Stimulated activated effector memory CD8-positive, alpha-beta T cell treated with anti-CD3 and anti-CD28 coated beads, Interleukin-12 subunit alpha, Interleukin-12 subunit beta, amount 100 ng/mL, for 72 hours (primary cell): ENCODE measurements around the gene STUM.
"Not testable (repeated sequence)": the region's sequence is repeated elsewhere in the genome, so short reads cannot be mapped to it uniquely, and the experiment has no call there.

Experiments used
- ATAC-seq: fragments of 150-1000 bp; cut with Tn5 transposase; 2 replicates; pipeline ENCODE4 v1.10.0; 2021
- DNase-seq, 2 donors: peaks; one replicate each; pipeline ENCODE4 v3.0.0; 2021 to 2022; ENCODE audit warnings: low spot score in 2 of 2
- H3K27ac Mint-ChIP-seq: one replicate; pipeline ENCODE4 v1.8.0; 2022; ENCODE audit warnings: mild to moderate bottlenecking, mixed read lengths
- H3K36me3 Mint-ChIP-seq: one replicate; pipeline ENCODE4 v1.8.0; 2022; ENCODE audit warnings: mild to moderate bottlenecking, mixed read lengths
- H3K4me1 Mint-ChIP-seq: one replicate; pipeline ENCODE4 v1.8.0; 2022; ENCODE audit warnings: mixed read lengths
- H3K4me3 Mint-ChIP-seq: one replicate; pipeline ENCODE4 v1.8.0; 2022; ENCODE audit warnings: mild to moderate bottlenecking, mixed read lengths
- H3K9me3 Mint-ChIP-seq: one replicate; pipeline ENCODE4 v1.8.0; 2022; ENCODE audit warnings: mixed read lengths

The STUM gene, protein sequence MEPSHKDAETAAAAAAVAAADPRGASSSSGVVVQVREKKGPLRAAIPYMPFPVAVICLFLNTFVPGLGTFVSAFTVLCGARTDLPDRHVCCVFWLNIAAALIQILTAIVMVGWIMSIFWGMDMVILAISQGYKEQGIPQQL

GRCh38 chr1:226548256-226549093 is at the start of gene STUM:
TSS of gene STUM (plus strand) at chr1:226548764. CDS start at chr1:226548905, 141 bp downstream.
- Mint-ChIP-seq H3K4me1 (peaks cover 14% of the 10 kb centered on the region), H3K9me3 (no peaks in the 10 kb centered on the region), H3K36me3 (no peaks in the 10 kb centered on the region), H3K4me3 (peak within 1 kb of the TSS; percentile 65), H3K27ac (no peak within 1 kb of the TSS)
- peak; percentile 66 for ATAC-seq
- peak in 1 of 2 donors; percentile 56 for DNase-seq

GRCh38 chr1:226499699-226500098 is 48.9 kb upstream of the STUM start:
- not testable (repeated sequence) for H3K4me1 Mint-ChIP-seq, DNase-seq, H3K36me3 Mint-ChIP-seq, H3K9me3 Mint-ChIP-seq, ATAC-seq, H3K27ac Mint-ChIP-seq, H3K4me3 Mint-ChIP-seq

- Mint-ChIP-seq H3K36me3 (no peaks in the 10 kb centered on the region), H3K9me3 (no peaks in the 10 kb centered on the region), H3K4me1 (no peaks in the 10 kb centered on the region), H3K27ac (no peak overlapping the region), H3K4me3 (no peak overlapping the region)
- DNase-seq (no peak), ATAC-seq (no peak)
Observed at GRCh38 chr1:226506021-226506420, 42.5 kb upstream of the STUM start.

DNA sequence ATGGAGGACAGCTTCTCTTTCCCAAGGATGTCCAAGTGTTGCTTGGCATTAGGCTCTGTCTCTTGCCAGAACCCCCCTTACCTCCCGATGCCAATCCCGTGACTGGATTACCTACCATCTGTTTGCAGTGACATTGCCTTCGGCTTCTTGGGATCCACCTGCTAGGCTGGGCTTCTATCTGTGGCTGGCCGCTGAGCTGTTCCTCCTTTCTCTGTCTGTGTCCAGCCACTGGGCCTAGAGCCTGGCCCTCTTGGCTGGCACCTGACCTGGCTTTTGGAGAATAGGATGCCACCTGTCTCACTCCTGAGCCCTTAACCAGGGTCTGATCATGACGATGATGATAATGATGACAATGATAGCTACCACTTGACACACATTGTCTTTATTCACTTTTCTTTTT is 41.6 kb upstream of the STUM start:
- H3K9me3 Mint-ChIP-seq = no peaks in the 10 kb centered on the region
- H3K27ac Mint-ChIP-seq = no peak overlapping the region
- H3K36me3 Mint-ChIP-seq = no peaks in the 10 kb centered on the region
- no peak overlapping the region for H3K4me3 Mint-ChIP-seq
- DNase-seq (no peak), ATAC-seq (no peak)
- H3K4me1 Mint-ChIP-seq = no peaks in the 10 kb centered on the region

GRCh38 chr1:226510453-226510852 is 38.1 kb upstream of the STUM start:
- Mint-ChIP-seq H3K4me3 (no peak overlapping the region), H3K27ac (no peak overlapping the region), H3K4me1 (no peaks in the 10 kb centered on the region), H3K36me3 (no peaks in the 10 kb centered on the region), H3K9me3 (no peaks in the 10 kb centered on the region)
- ATAC-seq (no peak), DNase-seq (no peak)

DNA sequence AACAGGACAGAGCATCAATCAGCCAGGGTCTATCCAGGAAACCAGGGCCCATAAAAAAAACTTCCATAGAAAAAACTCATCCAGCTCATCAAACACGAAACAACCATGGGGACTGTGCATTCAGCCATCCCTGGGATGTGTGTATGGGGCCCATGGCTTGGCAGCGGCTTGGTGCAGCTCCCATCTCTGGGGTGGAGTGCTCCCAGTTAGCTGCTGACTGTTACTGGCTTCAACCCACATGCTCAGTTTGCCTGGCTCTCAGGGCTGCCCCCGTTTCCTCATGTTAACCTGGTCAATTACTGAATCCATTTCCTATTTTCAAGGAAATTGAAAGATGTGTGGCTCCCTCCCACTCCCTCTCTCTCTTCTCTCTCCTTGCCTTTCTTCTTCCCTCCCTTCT is 37.3 kb upstream of the STUM start:
- Mint-ChIP-seq H3K4me1 (no peaks in the 10 kb centered on the region), H3K27ac (no peak overlapping the region), H3K36me3 (no peaks in the 10 kb centered on the region), H3K9me3 (no peaks in the 10 kb centered on the region), H3K4me3 (no peak overlapping the region)
- DNase-seq (no peak), ATAC-seq (no peak)

- H3K4me3 Mint-ChIP-seq = no peak overlapping the region
- ATAC-seq (no peak), DNase-seq (no peak)
- H3K9me3 Mint-ChIP-seq = no peaks in the 10 kb centered on the region
- no peaks in the 10 kb centered on the region for H3K4me1 Mint-ChIP-seq
- H3K27ac Mint-ChIP-seq = no peak overlapping the region
- H3K36me3 Mint-ChIP-seq = no peaks in the 10 kb centered on the region
Observed at GRCh38 chr1:226512076-226512728, 36.4 kb upstream of the STUM start.

GRCh38 chr1:226518375-226518774 is 30.2 kb upstream of the STUM start:
- Mint-ChIP-seq H3K36me3 (no peaks in the 10 kb centered on the region), H3K4me3 (no peak overlapping the region), H3K9me3 (no peaks in the 10 kb centered on the region), H3K4me1 (no peaks in the 10 kb centered on the region), H3K27ac (no peak overlapping the region)
- ATAC-seq (no peak), DNase-seq (no peak)

DNA sequence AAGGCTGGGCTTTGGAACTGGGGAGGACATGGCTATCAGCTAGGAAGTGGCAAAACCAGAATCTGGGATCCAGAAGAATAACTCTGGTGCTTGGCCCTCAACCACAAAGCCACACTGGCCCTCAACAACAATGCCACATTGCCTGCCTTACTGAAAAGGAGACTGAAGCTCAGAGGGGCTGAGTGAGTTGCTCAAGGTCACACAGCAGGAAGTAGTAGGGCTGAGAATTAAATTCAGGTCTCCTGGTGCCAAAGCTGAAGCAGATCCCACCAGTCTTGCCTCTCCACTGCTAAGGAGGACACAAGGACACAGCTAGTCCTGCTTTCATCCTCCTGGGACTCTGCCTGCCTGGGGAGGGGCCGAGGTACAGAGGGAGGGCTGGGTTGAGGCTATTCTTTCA is 29.4 kb upstream of the STUM start:
- DNase-seq (no peak), ATAC-seq (no peak)
- no peaks in the 10 kb centered on the region for H3K36me3 Mint-ChIP-seq
- H3K9me3 Mint-ChIP-seq = no peaks in the 10 kb centered on the region
- no peaks in the 10 kb centered on the region for H3K4me1 Mint-ChIP-seq
- H3K27ac Mint-ChIP-seq = no peak overlapping the region
- no peak overlapping the region for H3K4me3 Mint-ChIP-seq

- Mint-ChIP-seq H3K36me3 (no peaks in the 10 kb centered on the region), H3K9me3 (no peaks in the 10 kb centered on the region), H3K4me1 (no peaks in the 10 kb centered on the region), H3K4me3 (no peak overlapping the region), H3K27ac (no peak overlapping the region)
- no peak for ATAC-seq
- no peak for DNase-seq
Observed at GRCh38 chr1:226519716-226520598, 28.6 kb upstream of the STUM start.

DNA sequence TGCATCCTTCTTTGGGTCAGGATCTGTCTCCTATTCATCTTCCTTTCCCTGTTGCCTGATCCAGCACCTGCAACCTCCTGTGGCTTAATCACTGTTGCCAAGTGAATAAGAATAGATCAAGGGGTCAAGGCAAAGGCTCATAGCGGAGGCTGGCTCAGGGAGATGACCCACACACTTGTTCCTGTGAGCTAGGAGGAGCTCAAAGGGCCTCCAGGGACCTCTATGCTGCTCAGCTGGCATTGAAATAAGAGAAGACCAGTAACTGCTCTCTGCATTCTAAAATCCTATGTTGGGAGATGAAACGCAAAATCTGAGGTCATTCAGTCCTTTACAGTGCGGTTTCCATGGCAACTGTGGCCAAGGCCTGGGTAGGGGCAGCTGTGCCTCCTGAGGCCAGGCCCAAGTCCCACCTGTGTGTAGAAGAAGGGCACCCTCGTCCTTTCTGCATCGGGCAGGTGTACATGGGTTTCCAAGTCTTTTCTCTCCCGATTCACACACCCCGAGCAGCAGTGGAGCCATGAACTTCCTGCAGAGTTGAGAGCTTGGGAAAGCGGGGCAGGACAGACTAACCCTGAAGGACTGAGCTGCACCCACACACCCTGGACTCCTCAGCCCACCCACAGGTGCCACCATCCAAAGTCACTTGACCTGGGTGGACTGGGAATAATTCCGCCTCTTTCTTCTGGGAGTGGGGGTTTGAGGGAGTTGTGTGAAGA is 27.8 kb upstream of the STUM start:
- no peaks in the 10 kb centered on the region for H3K9me3 Mint-ChIP-seq
- H3K36me3 Mint-ChIP-seq = no peaks in the 10 kb centered on the region
- no peak overlapping the region for H3K27ac Mint-ChIP-seq
- no peak overlapping the region for H3K4me3 Mint-ChIP-seq
- DNase-seq (no peak), ATAC-seq (no peak)
- no peaks in the 10 kb centered on the region for H3K4me1 Mint-ChIP-seq

GRCh38 chr1:226523646-226524406 is 24.7 kb upstream of the STUM start:
- no peaks in the 10 kb centered on the region for H3K4me1 Mint-ChIP-seq
- no peak overlapping the region for H3K27ac Mint-ChIP-seq

DNA sequence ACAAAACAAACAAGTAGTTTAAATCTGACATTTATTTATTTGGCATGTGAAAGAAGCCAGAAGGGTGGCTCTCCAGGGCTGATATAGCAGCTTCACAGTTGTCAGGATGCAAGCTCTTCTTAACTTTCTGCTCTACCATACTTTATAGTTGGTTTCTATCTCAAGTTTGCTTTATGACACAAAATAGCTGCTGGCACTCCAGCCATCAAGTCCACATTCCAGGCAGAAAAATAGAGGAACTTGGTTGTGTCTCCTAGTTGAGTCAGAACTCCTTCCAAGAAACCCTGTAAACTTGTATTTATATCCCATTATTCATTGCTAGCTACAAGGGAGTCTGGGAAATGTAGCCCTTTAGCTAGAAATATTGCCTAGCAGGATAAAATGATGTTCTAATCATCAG is 24.0 kb upstream of the STUM start:
- no peaks in the 10 kb centered on the region for H3K36me3 Mint-ChIP-seq

More at GRCh38 chr1:226523646-226524406, 24.7 kb upstream of the STUM start:
- DNase-seq (no peak), ATAC-seq (no peak)
- no peaks in the 10 kb centered on the region for H3K36me3 Mint-ChIP-seq
- H3K4me3 Mint-ChIP-seq = no peak overlapping the region
- H3K9me3 Mint-ChIP-seq = no peaks in the 10 kb centered on the region

DNA sequence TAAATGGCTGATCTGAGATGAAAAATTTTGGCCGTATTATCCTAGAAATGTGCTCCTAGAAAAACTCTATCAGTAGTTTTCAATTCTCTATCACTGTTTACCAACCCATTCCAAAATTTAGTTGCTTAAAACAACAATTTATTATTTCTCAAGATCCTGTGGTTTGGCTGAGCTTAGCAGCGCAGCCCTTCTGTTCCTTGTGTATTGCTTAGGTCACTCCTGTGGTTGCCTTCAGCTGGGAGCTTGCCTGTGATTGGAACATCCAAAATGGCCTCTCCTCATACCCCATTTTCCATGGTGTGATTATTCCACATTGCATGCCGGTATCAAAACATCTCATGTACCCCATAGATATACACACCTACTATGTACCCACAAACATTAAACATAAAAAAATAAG is 22.8 kb upstream of the STUM start:
- Mint-ChIP-seq H3K4me1 (no peaks in the 10 kb centered on the region), H3K4me3 (no peak overlapping the region), H3K27ac (no peak overlapping the region), H3K9me3 (no peaks in the 10 kb centered on the region), H3K36me3 (no peaks in the 10 kb centered on the region)
- DNase-seq (no peak), ATAC-seq (no peak)

More for the DNA sequence above, 24.0 kb upstream of the STUM start:
- no peak overlapping the region for H3K4me3 Mint-ChIP-seq
- H3K9me3 Mint-ChIP-seq = no peaks in the 10 kb centered on the region
- no peak overlapping the region for H3K27ac Mint-ChIP-seq
- DNase-seq (no peak), ATAC-seq (no peak)
- no peaks in the 10 kb centered on the region for H3K4me1 Mint-ChIP-seq
